WTC11 (cell line): ENCODE results near the gene RAD51AP2.

Experiments used
- ATF3 ChIP-seq: sonication (generic); formaldehyde crosslinking; conservative IDR thresholded peaks from 2 replicates; pipeline ENCODE4 v1.8.1; 2022; ENCODE audit warnings: mild to moderate bottlenecking, missing genetic modification reagents
- ESRRA ChIP-seq: sonication (generic); formaldehyde crosslinking; IDR thresholded peaks from 2 replicates; pipeline ENCODE4 v1.8.1; 2022; ENCODE audit warnings: mild to moderate bottlenecking, missing genetic modification reagents, borderline replicate concordance
- FOXJ3 ChIP-seq: sonication (generic); formaldehyde crosslinking; IDR thresholded peaks from 2 replicates; pipeline ENCODE4 v1.9.0; 2021; ENCODE audit warnings: missing genetic modification reagents, mild to moderate bottlenecking, borderline replicate concordance
- IRF2 ChIP-seq: sonication (generic); formaldehyde crosslinking; IDR thresholded peaks from 2 replicates; pipeline ENCODE4 v1.8.0; 2022; ENCODE audit warnings: low read depth, missing genetic modification reagents, borderline replicate concordance
- JUN ChIP-seq: sonication (generic); formaldehyde crosslinking; IDR thresholded peaks from 2 replicates; pipeline ENCODE4 v1.8.0; 2023; ENCODE audit warnings: mild to moderate bottlenecking, missing genetic modification reagents
- NR1H2 ChIP-seq: sonication (generic); formaldehyde crosslinking; IDR thresholded peaks from 2 replicates; pipeline ENCODE4 v1.9.0; 2021; ENCODE audit warnings: mild to moderate bottlenecking, moderate library complexity, missing genetic modification reagents
- NR2C2 ChIP-seq: sonication (generic); formaldehyde crosslinking; IDR thresholded peaks from 2 replicates; pipeline ENCODE4 v1.8.0; 2022; ENCODE audit warnings: mild to moderate bottlenecking, missing genetic modification reagents
- TEAD1 ChIP-seq: sonication (generic); formaldehyde crosslinking; IDR thresholded peaks from 2 replicates; pipeline ENCODE4 v1.8.0; 2022; ENCODE audit warnings: mild to moderate bottlenecking, missing genetic modification reagents
- TEAD4 ChIP-seq: sonication (generic); formaldehyde crosslinking; IDR thresholded peaks from 2 replicates; pipeline ENCODE4 v1.8.0; 2022; ENCODE audit warnings: mild to moderate bottlenecking, missing genetic modification reagents
- ZNF121 ChIP-seq: sonication (generic); formaldehyde crosslinking; IDR thresholded peaks from 2 replicates; pipeline ENCODE4 v1.8.0; 2023; ENCODE audit warnings: missing genetic modification reagents
- TF ChIP-seq, protein P1 (sequence below): fragments of 200-600 bp; IDR thresholded peaks from 2 replicates; pipeline ENCODE4 v1.8.0; 2022; ENCODE audit warnings: antibody characterized with exemption
- TF ChIP-seq, protein P2 (sequence below): sonication (generic); formaldehyde crosslinking; IDR thresholded peaks from 2 replicates; pipeline ENCODE4 v1.8.1; 2023; ENCODE audit warnings: mild to moderate bottlenecking, missing genetic modification reagents, moderate library complexity
- TF ChIP-seq, protein P3 (sequence below): sonication (generic); formaldehyde crosslinking; IDR thresholded peaks from 2 replicates; pipeline ENCODE4 v1.8.1; 2022; ENCODE audit warnings: low read depth, missing genetic modification reagents, borderline replicate concordance

GRCh38 chr2:17540093-17540812 lies 22.0 kb upstream of the RAD51AP2 start, which contains the start of gene VSNL1:
- TF ChIP-seq FOXJ3 (CRISPR knock-in tag) (no peak), TEAD4 (no peak), IRF2 (CRISPR knock-in tag) (no peak), JUN (CRISPR knock-in tag) (no peak), ESRRA (no peak), NR1H2 (no peak), ATF3 (no peak), TEAD1 (CRISPR knock-in tag) (peak; percentile 70), ZNF121 (CRISPR knock-in tag) (no peak), NR2C2 (CRISPR knock-in tag) (no peak)
- TF ChIP-seq, protein P1, sequence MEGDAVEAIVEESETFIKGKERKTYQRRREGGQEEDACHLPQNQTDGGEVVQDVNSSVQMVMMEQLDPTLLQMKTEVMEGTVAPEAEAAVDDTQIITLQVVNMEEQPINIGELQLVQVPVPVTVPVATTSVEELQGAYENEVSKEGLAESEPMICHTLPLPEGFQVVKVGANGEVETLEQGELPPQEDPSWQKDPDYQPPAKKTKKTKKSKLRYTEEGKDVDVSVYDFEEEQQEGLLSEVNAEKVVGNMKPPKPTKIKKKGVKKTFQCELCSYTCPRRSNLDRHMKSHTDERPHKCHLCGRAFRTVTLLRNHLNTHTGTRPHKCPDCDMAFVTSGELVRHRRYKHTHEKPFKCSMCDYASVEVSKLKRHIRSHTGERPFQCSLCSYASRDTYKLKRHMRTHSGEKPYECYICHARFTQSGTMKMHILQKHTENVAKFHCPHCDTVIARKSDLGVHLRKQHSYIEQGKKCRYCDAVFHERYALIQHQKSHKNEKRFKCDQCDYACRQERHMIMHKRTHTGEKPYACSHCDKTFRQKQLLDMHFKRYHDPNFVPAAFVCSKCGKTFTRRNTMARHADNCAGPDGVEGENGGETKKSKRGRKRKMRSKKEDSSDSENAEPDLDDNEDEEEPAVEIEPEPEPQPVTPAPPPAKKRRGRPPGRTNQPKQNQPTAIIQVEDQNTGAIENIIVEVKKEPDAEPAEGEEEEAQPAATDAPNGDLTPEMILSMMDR: no peak
- TF ChIP-seq, protein P2, sequence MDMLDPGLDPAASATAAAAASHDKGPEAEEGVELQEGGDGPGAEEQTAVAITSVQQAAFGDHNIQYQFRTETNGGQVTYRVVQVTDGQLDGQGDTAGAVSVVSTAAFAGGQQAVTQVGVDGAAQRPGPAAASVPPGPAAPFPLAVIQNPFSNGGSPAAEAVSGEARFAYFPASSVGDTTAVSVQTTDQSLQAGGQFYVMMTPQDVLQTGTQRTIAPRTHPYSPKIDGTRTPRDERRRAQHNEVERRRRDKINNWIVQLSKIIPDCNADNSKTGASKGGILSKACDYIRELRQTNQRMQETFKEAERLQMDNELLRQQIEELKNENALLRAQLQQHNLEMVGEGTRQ (CRISPR knock-in tag): peak; percentile 36; the same call in 1 of the 2 replicates
- TF ChIP-seq, protein P3, sequence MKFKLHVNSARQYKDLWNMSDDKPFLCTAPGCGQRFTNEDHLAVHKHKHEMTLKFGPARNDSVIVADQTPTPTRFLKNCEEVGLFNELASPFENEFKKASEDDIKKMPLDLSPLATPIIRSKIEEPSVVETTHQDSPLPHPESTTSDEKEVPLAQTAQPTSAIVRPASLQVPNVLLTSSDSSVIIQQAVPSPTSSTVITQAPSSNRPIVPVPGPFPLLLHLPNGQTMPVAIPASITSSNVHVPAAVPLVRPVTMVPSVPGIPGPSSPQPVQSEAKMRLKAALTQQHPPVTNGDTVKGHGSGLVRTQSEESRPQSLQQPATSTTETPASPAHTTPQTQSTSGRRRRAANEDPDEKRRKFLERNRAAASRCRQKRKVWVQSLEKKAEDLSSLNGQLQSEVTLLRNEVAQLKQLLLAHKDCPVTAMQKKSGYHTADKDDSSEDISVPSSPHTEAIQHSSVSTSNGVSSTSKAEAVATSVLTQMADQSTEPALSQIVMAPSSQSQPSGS: peak; percentile 38; the same call in 1 of the 2 replicates
